IPS DF 4.7 (cell line): ENCODE measurements around the gene TMTC3.

Experiments used
- DNase-seq: peaks from one replicate; pipeline ENCODE4 v3.0.0-alpha.2; 2013; ENCODE audit warnings: low spot score; ENCODE audit errors: extremely low read depth

The TMTC3 gene

GRCh38 chr12:88223519-88223918 is 81.4 kb downstream of the TMTC3 start:
- DNase-seq, result no peak

GRCh38 chr12:88225776-88226175 is 83.7 kb downstream of the TMTC3 start:
- no peak for DNase-seq

- no peak for DNase-seq
Observed at GRCh38 chr12:88227263-88227662, 85.2 kb downstream of the TMTC3 start.

GRCh38 chr12:88227871-88228270 is 85.8 kb downstream of the TMTC3 start:
- DNase-seq, result no peak

GRCh38 chr12:88228720-88229119 is 86.6 kb downstream of the TMTC3 start:
- DNase-seq, result no peak

GRCh38 chr12:88230271-88230670 is 88.2 kb downstream of the TMTC3 start:
- DNase-seq, result no peak

- DNase-seq, result no peak
Observed at GRCh38 chr12:88235183-88235833, 93.2 kb downstream of the TMTC3 start.

GRCh38 chr12:88237954-88238353 is 95.8 kb downstream of the TMTC3 start:
- no peak for DNase-seq

- no peak for DNase-seq
Observed at GRCh38 chr12:88238406-88238805, 96.3 kb downstream of the TMTC3 start.

- DNase-seq, result no peak
Observed at GRCh38 chr12:88241862-88242570, 99.9 kb downstream of the TMTC3 start.

GRCh38 chr12:88242571-88242925 is 100.4 kb downstream of the TMTC3 start:
- DNase-seq, result no peak

- no peak for DNase-seq
Observed at GRCh38 chr12:88242939-88243338, 100.8 kb downstream of the TMTC3 start.

GRCh38 chr12:88243982-88244381 is 101.9 kb downstream of the TMTC3 start:
- no peak for DNase-seq

- no peak for DNase-seq
Observed at GRCh38 chr12:88245905-88246304, 103.8 kb downstream of the TMTC3 start.

- DNase-seq, result no peak
Observed at GRCh38 chr12:88247241-88247643, 105.1 kb downstream of the TMTC3 start.

GRCh38 chr12:88248606-88249005 is 106.5 kb downstream of the TMTC3 start:
- no peak for DNase-seq
